HG02588 (cell line): ENCODE measurements around the gene PREX1.
"Not testable (repeated sequence)": the region's sequence is repeated elsewhere in the genome, so short reads cannot be mapped to it uniquely, and the experiment has no call there.

Source experiments
- ATAC-seq: cut with Tn5 transposase; IDR thresholded peaks from one replicate; pipeline ENCODE4 v1.9.1; 2021; ENCODE audit warnings: mild to moderate bottlenecking, moderate library complexity; ENCODE audit not compliant: unreplicated experiment

Gene PREX1

DNA sequence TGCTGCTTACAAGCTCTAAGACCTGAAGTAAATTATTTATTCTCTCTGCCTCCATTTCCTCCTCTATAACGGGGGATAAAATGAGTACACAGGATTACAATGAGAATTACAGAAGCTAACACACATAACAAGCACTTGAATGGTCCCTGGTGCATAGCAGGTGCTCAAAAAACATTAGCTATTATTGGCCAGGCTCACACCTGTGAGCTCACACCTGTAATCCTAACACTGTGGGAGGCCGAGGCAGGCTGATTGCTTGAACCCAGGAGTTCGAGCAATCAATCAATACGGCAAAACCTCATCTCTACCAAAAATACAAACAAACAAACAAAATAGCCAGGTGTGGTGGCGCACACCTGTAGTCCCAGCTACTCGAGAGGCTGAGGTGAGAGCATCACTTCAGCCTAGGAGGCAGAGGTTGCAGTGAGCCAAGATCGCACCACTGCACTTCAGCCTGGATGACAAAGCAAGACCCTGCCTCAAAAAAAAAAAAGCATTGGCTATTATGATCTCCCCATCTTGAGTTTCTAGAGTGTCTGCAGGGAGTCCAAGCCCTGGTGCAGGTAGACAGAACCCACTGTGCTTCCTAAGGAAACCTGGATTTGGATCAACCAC, 68.1 kb downstream of the PREX1 start:
- no peak for ATAC-seq

DNA sequence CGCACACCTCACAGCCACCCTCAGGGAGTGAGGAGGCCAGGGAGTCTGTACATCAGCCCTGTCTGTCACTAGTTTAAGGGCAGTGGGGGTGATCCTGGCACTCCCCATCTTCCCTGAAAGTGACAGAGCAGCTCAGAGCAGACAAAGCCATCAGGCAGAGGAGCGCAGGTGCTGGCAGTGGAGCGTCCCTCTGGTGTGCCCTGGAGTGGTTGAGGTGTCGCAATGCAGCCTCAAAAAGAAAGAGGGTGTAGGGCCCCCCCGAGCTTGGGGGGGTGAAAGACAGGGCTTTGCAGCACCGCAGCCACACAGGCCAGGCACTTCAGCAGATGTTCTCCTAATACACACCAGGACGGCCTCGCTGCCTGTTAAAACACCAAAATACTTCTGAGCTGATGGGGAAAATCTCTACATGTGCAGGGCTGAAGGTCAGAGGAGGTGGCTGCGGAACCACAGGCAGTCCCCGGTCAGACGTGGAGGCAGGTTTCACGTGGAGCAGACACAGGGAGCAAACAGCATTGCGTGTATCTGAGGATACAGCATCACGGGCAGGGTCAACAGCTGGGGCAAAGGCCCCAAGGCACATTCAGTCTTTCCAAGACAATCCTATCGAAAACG, 69.5 kb downstream of the PREX1 start:
- no peak for ATAC-seq

DNA sequence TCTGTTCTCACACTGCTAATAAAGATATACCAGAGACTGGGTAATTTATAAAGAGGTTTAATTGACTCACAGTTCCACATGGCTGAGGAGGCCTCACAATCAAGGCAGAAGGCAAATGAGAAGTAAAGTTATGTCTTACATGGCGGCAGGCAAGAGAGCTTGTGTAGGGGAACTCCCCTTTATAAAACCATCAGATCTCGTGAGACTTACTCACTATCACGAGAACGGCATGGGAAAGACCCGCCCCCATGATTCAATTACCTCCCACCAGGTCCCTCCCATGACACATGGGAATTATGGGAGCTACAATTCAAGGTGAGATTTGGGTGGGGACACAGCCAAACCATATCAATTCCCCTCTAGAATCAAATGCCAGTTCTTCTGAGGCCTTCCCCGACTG, 71.0 kb downstream of the PREX1 start:
- ATAC-seq: not testable (repeated sequence)

DNA sequence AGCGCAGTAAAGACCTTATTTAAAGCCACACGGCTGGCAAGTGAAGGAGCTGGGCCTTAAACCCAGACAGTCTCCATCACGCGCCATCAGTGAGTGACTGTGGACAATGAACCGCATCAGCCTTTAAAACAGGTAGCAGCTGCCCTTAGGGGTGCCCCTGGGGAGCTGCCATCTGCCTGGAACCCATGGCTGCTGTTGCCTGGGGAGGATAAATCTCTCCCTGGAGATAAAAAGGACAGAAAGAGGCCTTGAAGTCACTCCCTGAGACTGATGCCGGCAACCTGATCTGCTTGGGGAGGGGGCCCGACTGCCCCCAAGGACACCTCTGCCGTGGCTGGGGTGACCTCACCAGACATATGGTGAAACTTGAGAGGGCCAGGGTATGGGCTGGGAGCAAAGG, 73.5 kb downstream of the PREX1 start:
- no peak for ATAC-seq

DNA sequence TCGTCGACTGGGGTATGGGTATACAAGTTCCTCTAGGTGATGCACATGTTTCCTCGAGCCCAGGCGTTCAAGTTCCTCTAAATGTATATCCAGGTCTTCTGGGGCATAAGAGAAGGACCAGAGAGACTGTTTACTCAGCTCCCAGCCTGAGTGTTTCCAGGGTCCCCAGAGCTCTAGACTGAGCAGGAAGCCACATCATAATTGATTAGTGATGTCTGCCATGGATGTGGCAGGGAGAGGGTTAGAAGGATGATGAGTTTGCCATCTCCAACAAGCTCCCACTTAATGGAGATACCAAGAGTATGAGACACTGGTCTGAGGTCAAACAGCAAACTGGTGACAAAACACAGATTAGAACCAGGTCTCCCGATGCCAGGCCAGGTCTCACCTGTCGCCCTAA, 74.8 kb downstream of the PREX1 start:
- ATAC-seq: no peak

DNA sequence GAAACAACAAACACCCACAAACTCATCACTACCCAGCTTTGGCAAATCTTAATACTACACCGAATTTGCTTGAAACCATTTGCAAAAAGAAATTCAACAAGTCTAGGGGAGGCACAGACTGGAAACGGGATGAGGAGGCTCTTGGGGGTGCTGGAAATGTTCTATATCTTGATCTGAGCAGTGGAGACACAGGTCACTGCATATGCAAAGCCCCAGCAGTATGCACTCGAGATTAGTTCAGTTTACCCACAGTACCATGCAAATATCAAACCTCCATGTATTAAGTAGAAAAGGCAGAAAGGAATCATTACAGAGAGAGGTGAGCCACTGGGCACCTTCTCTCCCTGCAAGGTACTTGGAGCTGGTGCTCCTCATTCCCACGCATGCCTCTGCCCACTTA, 75.9 kb downstream of the PREX1 start:
- no peak for ATAC-seq

DNA sequence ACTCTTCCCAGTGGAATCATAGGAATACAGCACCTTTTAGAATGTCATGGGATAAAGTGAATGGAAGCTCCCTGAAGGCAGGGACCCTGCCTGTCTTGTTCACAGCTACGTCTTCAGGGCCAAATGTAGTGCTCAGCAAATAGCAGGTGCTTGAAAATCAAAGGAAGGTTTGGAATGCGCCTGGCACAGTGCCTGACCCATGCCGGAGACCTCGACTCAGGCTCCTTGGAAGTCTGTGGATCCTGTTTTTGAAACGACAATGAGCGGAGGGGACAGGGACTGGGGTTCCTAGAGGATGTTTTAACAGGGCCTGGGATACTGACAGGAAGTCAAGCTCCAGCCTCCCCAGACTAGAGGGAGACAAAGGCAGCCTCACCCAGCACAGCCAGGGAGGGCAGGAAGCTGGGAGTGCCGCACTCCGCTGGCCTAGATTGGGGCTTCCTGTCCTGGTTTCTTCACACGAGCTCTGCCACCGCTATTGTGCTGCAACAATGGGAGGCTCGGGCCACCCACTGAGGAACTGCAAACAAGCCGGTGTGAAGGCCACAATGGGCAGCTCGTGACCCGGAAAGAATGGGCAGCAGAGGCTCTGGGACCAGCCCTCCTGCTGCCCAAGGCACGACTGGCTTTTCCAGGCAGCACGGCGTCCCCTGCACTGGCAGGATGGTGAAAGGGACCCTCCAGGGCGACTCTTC, 76.7 kb downstream of the PREX1 start:
- no peak for ATAC-seq

DNA sequence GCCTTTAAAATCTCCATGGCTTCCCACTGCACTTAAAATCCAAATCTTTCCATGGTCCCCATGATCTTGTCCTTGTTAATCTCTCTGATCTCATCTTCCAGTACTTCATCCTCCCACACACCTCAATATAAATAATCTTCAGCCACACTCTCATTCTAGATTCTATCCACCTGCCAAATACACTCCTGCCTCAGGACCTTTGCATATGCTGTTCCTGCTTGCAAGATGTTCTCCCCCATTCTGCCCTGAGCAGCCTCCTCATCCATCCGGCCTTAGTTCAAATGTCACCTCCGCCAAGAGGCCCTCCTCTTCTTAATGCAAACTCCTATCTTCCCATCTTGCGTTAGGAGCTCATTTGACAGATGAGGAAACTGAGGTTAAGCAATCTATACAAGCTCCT, 77.4 kb downstream of the PREX1 start:
- no peak for ATAC-seq

DNA sequence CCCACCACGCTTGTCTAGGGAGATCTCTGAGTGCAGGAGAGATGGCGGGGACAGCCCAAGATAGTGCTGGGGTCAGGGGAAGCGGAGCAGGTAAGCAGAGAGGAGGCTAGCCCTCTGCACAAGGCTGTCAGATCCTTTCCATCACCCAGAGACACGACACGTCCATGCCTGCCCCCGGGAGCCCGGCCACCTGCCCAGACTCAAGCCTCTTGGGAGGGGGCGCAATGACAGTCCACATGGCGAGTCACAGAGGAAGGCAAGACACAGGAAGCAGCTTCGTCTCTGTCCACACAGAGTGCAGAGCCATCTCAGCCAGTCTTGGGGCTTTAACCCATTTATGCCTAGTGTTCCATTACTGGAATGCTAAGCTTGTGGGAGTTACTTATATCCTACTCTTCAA, 78.4 kb downstream of the PREX1 start:
- no peak for ATAC-seq

DNA sequence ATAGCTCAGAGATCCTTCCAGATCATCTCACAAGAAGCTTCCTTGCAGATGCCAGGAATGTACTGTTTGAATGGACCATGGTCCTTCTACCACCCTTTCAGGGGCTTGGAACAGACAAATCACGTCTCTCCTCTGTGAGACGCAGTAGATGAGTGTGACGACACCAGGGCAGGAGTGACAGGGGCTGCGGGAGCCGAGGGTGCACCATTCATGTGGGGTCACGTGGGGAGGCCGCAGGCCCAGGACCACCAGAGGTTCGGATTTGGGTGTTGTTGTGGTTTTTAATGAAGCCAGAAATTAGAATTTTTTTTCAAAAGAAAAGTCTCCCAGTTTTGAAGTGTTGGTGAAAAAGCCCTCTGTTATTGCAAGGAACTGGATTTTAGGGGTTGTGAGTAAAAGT, 79.2 kb downstream of the PREX1 start:
- no peak for ATAC-seq

DNA sequence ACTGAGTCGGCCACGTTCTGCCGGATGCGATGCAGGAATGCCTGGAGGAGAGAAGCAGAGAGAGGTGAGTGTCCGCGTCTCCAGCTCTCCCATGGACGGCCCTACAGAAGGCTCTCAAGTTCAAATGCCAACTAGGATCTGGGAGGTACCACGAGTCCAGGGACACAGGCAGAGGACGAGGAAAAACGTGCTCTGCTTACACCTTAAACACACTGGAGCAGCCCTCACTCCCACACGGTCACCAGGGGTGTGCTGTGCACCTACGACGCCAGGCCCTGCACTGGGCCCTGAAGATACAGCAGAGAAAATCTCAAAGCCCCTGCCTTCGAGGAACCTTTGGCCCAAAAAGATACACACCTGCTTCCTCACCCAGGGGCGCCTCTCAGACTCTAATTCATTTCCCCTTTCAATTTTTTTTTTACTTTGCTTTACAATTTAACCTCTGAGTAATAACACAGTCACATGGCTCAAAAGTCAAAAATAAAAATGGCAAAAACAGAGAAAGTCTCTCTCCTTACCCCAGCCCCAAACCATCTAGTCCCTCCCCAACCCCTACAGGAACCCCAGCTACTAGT, 79.9 kb downstream of the PREX1 start:
- ATAC-seq: no peak

DNA sequence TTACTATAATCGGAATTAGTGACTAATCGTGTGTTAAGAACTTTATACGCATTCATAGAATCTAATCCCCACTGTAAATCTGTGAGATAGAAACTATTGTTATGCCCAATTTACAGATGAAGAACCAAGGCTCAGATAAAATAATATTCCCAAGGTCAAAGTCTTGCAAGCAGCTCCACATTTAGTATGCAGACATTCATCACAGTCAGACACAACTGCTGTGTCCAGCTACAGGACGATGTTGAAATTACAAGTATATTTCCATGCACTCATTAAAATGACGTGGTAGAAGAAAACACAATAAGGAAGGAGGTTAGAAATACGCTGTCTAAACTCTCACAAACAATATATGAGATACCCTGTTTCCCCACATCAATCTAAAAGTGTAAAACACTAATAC, 82.5 kb downstream of the PREX1 start:
- no peak for ATAC-seq

DNA sequence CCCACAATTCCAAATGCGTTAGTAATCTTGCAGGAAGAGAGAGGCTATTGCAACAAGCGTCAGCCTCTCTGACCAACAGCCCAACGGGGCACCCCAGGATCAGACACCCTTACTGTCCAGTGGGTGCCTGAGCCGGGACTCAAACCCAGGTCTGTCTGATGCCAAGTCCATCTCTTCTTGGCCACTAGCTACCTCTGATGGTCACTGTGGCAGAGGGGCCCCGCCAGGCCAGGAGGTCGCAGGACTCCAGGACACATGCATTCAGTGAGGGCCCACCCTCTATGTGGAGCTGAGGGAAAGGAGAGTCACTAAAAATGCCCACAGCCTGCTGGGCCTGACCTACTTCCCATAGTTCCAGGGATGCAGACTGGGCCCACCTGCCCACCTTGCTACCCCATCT, 83.3 kb downstream of the PREX1 start:
- no peak for ATAC-seq

DNA sequence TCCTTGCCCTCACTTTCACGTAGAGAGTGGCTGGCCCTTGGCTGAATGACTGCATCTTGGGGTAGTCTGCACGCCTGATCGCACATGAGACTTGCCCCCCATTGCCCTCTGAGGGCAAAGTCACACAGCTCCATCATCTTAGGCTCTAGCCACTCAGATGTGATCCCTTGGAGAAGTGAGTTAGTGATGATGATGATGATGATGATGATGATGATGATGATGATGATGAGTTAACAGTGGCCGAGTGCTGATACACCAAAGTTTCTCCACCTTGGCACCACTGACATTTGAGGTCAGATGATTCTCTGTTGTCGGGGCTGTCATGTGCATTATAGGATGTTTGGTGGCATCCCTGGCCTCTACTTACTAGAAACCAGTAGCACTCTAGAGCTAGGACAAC, 84.0 kb downstream of the PREX1 start:
- ATAC-seq: no peak

DNA sequence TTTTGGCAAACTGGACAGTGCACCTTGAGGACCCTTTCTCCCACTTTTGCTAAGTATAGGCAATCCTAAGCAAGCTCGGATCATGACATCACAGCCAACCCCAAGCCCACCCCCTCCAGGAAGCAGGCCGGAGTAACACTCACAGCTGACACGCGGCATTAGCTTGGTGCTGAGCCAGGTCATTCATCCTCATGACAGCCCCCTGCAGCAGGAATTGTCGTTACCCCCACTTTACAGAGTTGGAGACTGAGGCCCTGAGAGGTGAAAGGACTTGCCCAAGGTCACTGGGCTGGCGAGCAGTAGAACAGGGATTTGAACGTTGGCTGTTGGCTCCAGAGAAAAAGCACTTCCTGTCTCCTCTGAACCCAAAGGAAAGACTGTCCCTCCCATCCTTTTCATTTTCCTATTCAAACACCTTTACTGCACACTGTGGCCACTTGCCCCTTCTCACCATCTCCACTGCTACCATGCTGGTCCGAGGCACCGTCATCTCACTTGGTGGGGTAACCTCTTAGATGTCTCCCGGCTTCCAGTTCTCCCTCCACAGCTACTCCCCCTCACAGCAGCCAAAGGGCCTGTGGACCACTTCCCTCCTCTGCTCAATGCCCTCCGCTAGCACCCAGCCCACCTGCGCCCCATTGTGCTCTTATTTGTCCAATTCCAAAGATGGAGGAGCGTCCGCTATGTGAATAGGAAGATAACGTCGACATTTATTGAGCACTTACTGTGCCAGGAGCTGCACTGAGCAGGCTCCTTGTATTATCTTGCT, 84.7 kb downstream of the PREX1 start:
- ATAC-seq: no peak

DNA sequence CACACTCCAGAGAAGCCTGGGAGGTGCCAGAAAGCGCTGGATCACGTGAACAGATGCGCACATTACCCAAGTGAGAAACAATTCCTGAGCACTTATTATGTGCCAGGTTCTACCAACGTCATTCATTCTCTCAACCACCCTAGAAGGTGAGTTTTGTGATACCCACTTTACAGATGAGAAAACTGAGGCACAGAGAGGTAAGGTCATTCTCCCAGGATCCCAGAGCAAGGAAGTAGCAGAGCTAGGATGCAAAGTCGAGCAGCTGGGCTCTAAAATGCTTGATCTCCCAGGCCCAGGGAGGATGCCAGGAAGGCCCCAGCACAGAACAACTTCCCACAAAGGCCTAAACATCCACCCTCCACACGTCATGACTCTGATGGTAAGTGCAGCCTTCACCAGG, 85.6 kb downstream of the PREX1 start:
- no peak for ATAC-seq

DNA sequence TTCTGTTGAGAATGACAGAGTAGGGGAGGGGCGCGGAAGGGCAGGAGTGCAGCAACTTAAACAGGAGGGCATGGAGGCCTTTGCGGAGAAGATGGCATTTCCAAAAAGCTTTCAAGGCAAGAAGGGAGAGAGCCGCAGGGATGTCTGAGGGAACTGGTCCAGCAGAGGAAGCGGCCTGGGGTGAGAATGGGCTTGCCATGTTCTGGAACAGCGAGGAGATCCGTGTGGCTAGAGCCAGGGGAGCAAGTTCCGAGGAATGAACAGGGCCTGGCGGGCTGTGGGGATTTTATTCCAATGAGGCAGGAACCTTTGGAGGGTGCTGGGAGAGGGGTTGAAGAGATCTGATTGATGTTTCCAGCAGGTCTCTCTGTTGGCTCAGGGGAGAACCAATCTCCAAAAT, 86.1 kb downstream of the PREX1 start:
- ATAC-seq: no peak

DNA sequence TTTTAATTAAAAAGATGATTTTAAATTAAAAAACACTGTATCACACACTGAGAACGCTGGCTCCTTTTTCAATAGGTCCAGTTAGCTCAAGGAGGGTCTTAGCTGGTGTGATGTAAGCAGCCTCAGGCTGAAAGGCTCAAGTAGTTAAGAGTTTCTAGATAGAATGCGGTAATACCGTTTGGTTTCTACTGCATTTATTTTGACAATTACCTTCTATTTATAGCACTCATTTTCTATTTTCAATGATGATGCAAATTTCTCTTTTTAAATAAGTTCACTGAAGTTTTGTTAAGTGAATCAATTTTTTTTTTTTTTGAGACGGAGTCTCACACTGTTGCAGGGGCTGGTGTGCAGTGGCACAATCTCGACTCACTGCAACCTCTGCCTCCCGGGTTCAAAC, 87.1 kb downstream of the PREX1 start:
- ATAC-seq: no peak

DNA sequence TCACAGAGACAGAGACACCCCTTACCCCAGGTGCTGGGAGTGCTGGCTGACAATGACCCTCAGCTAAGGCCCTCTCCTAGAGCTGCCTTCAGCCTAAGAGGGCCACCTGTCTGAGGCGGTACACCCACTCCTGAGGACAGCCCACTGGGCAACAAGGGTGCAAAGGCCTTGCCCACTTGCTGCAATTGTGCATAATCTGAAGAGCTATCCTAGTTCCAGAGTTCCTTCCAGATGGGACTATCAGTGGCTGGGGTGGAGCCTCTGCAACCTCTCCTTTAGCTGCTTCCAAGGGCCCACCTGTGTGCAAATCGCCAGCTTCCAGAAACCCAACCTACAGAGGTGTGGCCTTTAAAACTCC, 87.5 kb downstream of the PREX1 start:
- ATAC-seq: no peak

DNA sequence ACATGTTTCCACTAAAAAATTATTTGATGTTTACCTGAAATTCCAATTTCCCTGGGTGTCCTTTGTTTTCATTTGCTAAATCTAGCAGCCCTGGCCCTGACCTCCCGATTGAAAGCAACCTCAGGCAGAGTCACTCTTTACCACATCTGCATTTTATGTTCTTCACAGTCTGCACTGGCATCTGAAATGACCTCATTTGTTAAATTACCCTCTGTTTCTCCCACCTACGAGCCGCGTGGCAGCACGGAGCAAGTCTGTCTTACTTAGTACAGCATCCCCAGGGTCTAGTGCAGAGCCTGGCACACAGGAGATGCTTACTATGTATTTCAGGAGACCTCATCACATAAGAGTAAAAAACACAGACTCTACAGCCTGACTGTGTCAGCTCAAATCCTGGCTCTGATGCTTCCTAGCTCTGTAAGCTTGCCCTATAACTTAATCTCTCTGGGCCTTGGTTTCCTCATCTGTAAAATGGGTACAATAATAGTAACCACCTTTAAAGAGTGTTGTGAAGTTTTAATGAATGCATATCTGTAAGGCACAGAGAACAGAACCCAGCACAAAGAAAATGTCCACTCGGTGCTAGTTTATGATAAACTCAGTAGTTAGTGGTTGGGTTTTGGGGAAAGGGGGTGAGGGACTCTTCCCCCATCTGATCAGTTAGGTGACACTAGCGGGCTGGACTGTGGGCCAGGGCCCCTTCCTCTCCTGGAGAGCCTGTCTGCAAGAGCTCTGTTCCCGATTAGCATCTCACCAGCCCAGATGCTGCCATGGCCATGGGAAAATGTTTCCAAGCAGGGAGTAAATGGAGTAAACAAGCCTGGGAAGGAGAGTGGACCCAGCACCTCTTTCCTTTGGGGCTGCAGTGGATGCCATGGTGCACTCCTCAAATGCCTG, 88.2 kb downstream of the PREX1 start:
- ATAC-seq: no peak
